GM23338 (cell line): ENCODE results near the gene CEBPE.

Experiments
- CREB1 ChIP-seq: fragments of 250-450 bp; sonication (Bioruptor Pico); IDR thresholded peaks from 2 replicates; pipeline ENCODE4 v1.5.0; 2020; ENCODE audit warnings: low read depth, mild to moderate bottlenecking, moderate library complexity
- CTCF ChIP-seq, 2 experiments: fragments of 200-600 bp in 1 of 2; sonication (generic) in 1 of 2; conservative IDR thresholded peaks; 2 replicates each; pipeline versions ENCODE4 v1.5.1 to v1.6.1; 2016 to 2017; ENCODE audit warnings: antibody characterized with exemption in 2 of 2, low read depth in 2 of 2, mild to moderate bottlenecking in 2 of 2, moderate library complexity in 1 of 2
- EZH2 ChIP-seq: fragments of 200-600 bp; sonication (generic); IDR thresholded peaks from one replicate; pipeline ENCODE4 v1.8.0; 2017; ENCODE audit warnings: antibody characterized with exemption, mild to moderate bottlenecking, low read depth; ENCODE audit not compliant: unreplicated experiment
- EZH2phosphoT487 ChIP-seq: fragments of 200-600 bp; sonication (generic); IDR thresholded peaks from one replicate; pipeline ENCODE4 v1.8.1; 2018; ENCODE audit warnings: antibody characterized with exemption; ENCODE audit not compliant: unreplicated experiment
- JUNB ChIP-seq: IDR thresholded peaks from one replicate; pipeline ENCODE4 v1.6.1; 2016; ENCODE audit warnings: antibody characterized with exemption; ENCODE audit not compliant: unreplicated experiment
- NANOG ChIP-seq: IDR thresholded peaks from 2 replicates; pipeline ENCODE4 v1.6.1; 2016; ENCODE audit warnings: antibody characterized with exemption, borderline replicate concordance
- POLR2AphosphoS5 ChIP-seq: IDR thresholded peaks from 2 replicates; pipeline ENCODE4 v1.6.1; 2016; ENCODE audit warnings: antibody characterized with exemption, low read depth
- ZNF114 ChIP-seq: fragments of 250-450 bp; sonication (Bioruptor Pico); IDR thresholded peaks from 2 replicates; pipeline ENCODE4 v1.5.0; 2020; ENCODE audit warnings: mild to moderate bottlenecking, moderate library complexity
- TF ChIP-seq, protein P1 (sequence below): IDR thresholded peaks from one replicate; pipeline ENCODE4 v1.6.1; 2018; ENCODE audit warnings: antibody characterized with exemption; ENCODE audit not compliant: unreplicated experiment

DNA sequence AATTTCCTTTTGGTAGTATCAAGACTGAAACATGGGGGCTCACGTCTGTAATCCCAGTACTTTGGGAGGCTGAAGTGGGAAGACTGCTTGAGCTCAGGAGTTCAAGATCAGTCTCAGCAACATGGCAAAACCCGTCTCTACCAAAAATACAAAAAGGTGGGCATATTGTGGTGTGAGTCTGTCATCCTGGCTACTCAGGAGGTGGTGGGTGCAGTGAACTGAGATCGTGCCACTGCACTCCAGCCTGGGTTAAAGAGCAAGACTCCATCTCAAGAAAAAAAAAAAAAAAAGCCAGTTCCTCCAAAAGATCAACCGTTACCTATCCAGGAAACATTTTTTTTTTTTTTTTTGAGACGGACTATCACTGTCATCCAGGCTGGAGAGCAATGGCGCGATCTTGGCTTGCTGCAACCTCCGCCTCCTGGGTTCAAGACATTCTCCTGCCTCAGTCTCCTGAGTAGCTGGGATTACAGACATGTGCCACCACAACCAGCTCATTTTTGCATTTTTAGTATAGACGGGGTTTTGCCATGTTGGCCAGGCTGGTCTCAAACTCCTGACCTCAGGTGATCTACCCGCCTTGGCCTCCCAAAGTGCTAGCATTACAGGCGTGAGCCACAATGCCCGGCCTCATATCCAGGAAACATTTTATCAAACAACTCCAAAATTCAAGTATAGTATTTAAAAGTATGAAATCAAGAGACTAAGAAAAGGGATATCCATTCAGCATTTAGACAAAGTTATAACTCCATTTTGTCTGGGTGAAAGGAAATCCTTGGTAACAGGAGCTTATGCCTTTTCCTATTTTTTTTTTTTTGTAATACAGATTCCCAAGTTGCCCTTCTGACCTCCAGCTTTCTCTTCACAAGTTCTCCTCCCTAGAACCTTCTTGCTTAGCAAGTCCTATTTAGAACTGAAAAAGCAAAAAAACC lies 27.5 kb downstream of the CEBPE start:
- no peak for TF ChIP-seq CTCF (conservative IDR thresholded peaks at IDR 0.05; ENCODE audit: low read depth in 2 of 2)
- TF ChIP-seq, protein P1, sequence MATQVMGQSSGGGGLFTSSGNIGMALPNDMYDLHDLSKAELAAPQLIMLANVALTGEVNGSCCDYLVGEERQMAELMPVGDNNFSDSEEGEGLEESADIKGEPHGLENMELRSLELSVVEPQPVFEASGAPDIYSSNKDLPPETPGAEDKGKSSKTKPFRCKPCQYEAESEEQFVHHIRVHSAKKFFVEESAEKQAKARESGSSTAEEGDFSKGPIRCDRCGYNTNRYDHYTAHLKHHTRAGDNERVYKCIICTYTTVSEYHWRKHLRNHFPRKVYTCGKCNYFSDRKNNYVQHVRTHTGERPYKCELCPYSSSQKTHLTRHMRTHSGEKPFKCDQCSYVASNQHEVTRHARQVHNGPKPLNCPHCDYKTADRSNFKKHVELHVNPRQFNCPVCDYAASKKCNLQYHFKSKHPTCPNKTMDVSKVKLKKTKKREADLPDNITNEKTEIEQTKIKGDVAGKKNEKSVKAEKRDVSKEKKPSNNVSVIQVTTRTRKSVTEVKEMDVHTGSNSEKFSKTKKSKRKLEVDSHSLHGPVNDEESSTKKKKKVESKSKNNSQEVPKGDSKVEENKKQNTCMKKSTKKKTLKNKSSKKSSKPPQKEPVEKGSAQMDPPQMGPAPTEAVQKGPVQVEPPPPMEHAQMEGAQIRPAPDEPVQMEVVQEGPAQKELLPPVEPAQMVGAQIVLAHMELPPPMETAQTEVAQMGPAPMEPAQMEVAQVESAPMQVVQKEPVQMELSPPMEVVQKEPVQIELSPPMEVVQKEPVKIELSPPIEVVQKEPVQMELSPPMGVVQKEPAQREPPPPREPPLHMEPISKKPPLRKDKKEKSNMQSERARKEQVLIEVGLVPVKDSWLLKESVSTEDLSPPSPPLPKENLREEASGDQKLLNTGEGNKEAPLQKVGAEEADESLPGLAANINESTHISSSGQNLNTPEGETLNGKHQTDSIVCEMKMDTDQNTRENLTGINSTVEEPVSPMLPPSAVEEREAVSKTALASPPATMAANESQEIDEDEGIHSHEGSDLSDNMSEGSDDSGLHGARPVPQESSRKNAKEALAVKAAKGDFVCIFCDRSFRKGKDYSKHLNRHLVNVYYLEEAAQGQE = no peak
- TF ChIP-seq EZH2 = no peak
- TF ChIP-seq EZH2phosphoT487 = no peak
- no peak for TF ChIP-seq POLR2AphosphoS5
- no peak for TF ChIP-seq ZNF114 (CRISPR knock-in tag)
- TF ChIP-seq NANOG = no peak
- no peak for TF ChIP-seq JUNB
- no peak for TF ChIP-seq CREB1 (CRISPR knock-in tag)
